ENCODE results near the gene ATXN7L3.

The ATXN7L3 gene

GRCh38 chr17:44223541-44224071, 23.9 kb upstream of the ATXN7L3 start:
- no peak overlapping the region for H3K4me2 ChIP-seq (ENCODE audit: insufficient read depth, low read length)
- H3K4me3 ChIP-seq (ENCODE audit: low read depth in 1 of 2, low read length in 2 of 2) = no peak overlapping the region
- peaks cover 36% of the 10 kb centered on the region for H3K79me2 ChIP-seq (ENCODE audit: insufficient read depth, low read length)
- no peak overlapping the region for H2AFZ ChIP-seq (ENCODE audit: low read depth, low read length)
- H3K9ac ChIP-seq (ENCODE audit: low read depth, low read length) = no peak overlapping the region
- TF ChIP-seq EZH2 (IDR thresholded peaks at IDR 0.05; ENCODE audit: borderline replicate concordance, low read depth, low read length, severe bottlenecking) = no peak
- TF ChIP-seq CTCF (IDR thresholded peaks at IDR 0.05; ENCODE audit: borderline replicate concordance, extremely low read depth, low read length, poor library complexity, severe bottlenecking) = no peak
- no peaks in the 10 kb centered on the region; the same call in 1 of the 2 replicates for H3K36me3 ChIP-seq (ENCODE audit: insufficient read depth, low read length)
- H3K4me1 ChIP-seq (ENCODE audit: insufficient read depth, low read length) = peaks cover 8% of the 10 kb centered on the region
- no peaks in the 10 kb centered on the region for H3K27me3 ChIP-seq (ENCODE audit: insufficient read depth, low read length, poor library complexity)
- no peaks in the 10 kb centered on the region for H3K9me3 ChIP-seq (ENCODE audit: insufficient read depth, low read length, severe bottlenecking)
- DNase-seq (no peak), ATAC-seq (ENCODE audit: insufficient read depth, low read depth) (no peak)
- H4K20me1 ChIP-seq (ENCODE audit: insufficient read depth, low read length) = 0 out of 2 replicates have a peak, but pooled peaks cover 8% of the 10 kb centered on the region
- H3K27ac ChIP-seq (ENCODE audit: low read length) = no peak overlapping the region

GRCh38 chr17:44222112-44222869, 22.6 kb upstream of the ATXN7L3 start:
- H3K79me2 ChIP-seq (ENCODE audit: insufficient read depth, low read length) = peaks cover 46% of the 10 kb centered on the region
- no peaks in the 10 kb centered on the region for H3K27me3 ChIP-seq (ENCODE audit: insufficient read depth, low read length, poor library complexity)
- no peak overlapping the region for H2AFZ ChIP-seq (ENCODE audit: low read depth, low read length)
- peak overlapping the region; percentile 96; the same call in 1 of the 2 replicates for H3K4me2 ChIP-seq (ENCODE audit: insufficient read depth, low read length)
- H3K9ac ChIP-seq (ENCODE audit: low read depth, low read length) = no peak overlapping the region
- H3K9me3 ChIP-seq (ENCODE audit: insufficient read depth, low read length, severe bottlenecking) = no peaks in the 10 kb centered on the region
- H3K27ac ChIP-seq (ENCODE audit: low read length) = no peak overlapping the region
- peaks cover 14% of the 10 kb centered on the region for H4K20me1 ChIP-seq (ENCODE audit: insufficient read depth, low read length)
- no peak for TF ChIP-seq CTCF (IDR thresholded peaks at IDR 0.05; ENCODE audit: borderline replicate concordance, extremely low read depth, low read length, poor library complexity, severe bottlenecking)
- TF ChIP-seq EZH2 (IDR thresholded peaks at IDR 0.05; ENCODE audit: borderline replicate concordance, low read depth, low read length, severe bottlenecking) = no peak
- ATAC-seq (ENCODE audit: insufficient read depth, low read depth) = no peak
- no peak for DNase-seq
- peaks cover 15% of the 10 kb centered on the region for H3K4me1 ChIP-seq (ENCODE audit: insufficient read depth, low read length)
- H3K4me3 ChIP-seq (ENCODE audit: low read depth in 1 of 2, low read length in 2 of 2) = 0 out of 4 replicates have a peak overlapping the region, but pooled peaks of 1 of the 2 experiments have one; percentile 75
- peaks cover 6% of the 10 kb centered on the region; the same call in 1 of the 2 replicates for H3K36me3 ChIP-seq (ENCODE audit: insufficient read depth, low read length)

GRCh38 chr17:44221862-44222111, 22.1 kb upstream of the ATXN7L3 start:
- peak overlapping the region; percentile 74; the same call in 1 of the 2 replicates for H3K27ac ChIP-seq (ENCODE audit: low read length)
- TF ChIP-seq EZH2 (IDR thresholded peaks at IDR 0.05; ENCODE audit: borderline replicate concordance, low read depth, low read length, severe bottlenecking) (no peak), CTCF (IDR thresholded peaks at IDR 0.05; ENCODE audit: borderline replicate concordance, extremely low read depth, low read length, poor library complexity, severe bottlenecking) (no peak)
- peak overlapping the region; percentile 98 for H3K9ac ChIP-seq (ENCODE audit: low read depth, low read length)
- ATAC-seq (ENCODE audit: insufficient read depth, low read depth) (no peak), DNase-seq (no peak)
- H2AFZ ChIP-seq (ENCODE audit: low read depth, low read length) = no peak overlapping the region
- no peaks in the 10 kb centered on the region for H3K27me3 ChIP-seq (ENCODE audit: insufficient read depth, low read length, poor library complexity)
- peaks cover 11% of the 10 kb centered on the region for H3K36me3 ChIP-seq (ENCODE audit: insufficient read depth, low read length)
- peaks cover 20% of the 10 kb centered on the region for H3K4me1 ChIP-seq (ENCODE audit: insufficient read depth, low read length)
- H3K9me3 ChIP-seq (ENCODE audit: insufficient read depth, low read length, severe bottlenecking) = no peaks in the 10 kb centered on the region
- peaks cover 51% of the 10 kb centered on the region for H3K79me2 ChIP-seq (ENCODE audit: insufficient read depth, low read length)
- H3K4me3 ChIP-seq (ENCODE audit: low read depth in 1 of 2, low read length in 2 of 2) = peak overlapping the region; percentile 75 to 99; a peak in 3 of 4 replicates
- H3K4me2 ChIP-seq (ENCODE audit: insufficient read depth, low read length) = peak overlapping the region; percentile 96
- peaks cover 19% of the 10 kb centered on the region for H4K20me1 ChIP-seq (ENCODE audit: insufficient read depth, low read length)

All from DND-41 (cell line).